GM19397 (cell line): ENCODE results near the gene BANK1.

Experiments
- ATAC-seq: cut with Tn5 transposase; IDR thresholded peaks from one replicate; pipeline ENCODE4 v1.9.1; 2021; ENCODE audit warnings: mild to moderate bottlenecking, moderate library complexity; ENCODE audit not compliant: unreplicated experiment

Gene BANK1

GRCh38 chr4:102114118-102114630 lies 323.6 kb downstream of the BANK1 start:
- ATAC-seq: no peak

GRCh38 chr4:102116121-102116520 lies 325.6 kb downstream of the BANK1 start:
- no peak for ATAC-seq

GRCh38 chr4:102120846-102121245 lies 330.3 kb downstream of the BANK1 start:
- no peak for ATAC-seq
